ENCODE results near the gene MICU2. TPM values are rescaled to one million over a fixed set of nuclear protein-coding genes. Genes with fewer than 3 reads are reported as not detected.
A peak's percentile ranks its signal among the peaks of the same experiment; 100 is the strongest.
"Not testable (repeated sequence)": the region's sequence is repeated elsewhere in the genome, so short reads cannot be mapped to it uniquely, and the experiment has no call there.

The MICU2 gene
- total RNA-seq, 1 donor from 2014 or later = 13.2 TPM

DNA sequence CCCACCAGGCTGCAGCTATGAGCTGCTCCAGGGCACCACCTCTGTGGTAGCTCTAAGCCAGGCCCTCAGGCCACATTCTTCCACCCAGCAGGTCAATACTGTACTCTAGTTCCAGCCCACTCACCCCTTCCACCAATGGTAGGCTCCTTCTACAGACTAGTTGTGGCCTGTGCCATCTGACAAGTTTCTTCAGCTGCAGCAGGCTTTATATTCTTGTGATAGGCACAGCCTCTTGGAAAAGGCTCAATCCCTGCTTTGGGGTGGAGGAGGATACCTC is 8.5 kb downstream of the MICU2 start:
- DNase-seq (ENCODE audit: low spot score) (no peak), ATAC-seq (peak; percentile 19)

- ATAC-seq (peak; percentile 45), DNase-seq (ENCODE audit: low spot score) (no peak)
Measured at GRCh38 chr13:21594715-21595545, 9.0 kb downstream of the MICU2 start.

- not testable (repeated sequence) for DNase-seq (ENCODE audit: low spot score); ATAC-seq
Measured at GRCh38 chr13:21590665-21591456, 13.1 kb downstream of the MICU2 start.

GRCh38 chr13:21590231-21590630 is 13.7 kb downstream of the MICU2 start:
- no peak for ATAC-seq

DNA sequence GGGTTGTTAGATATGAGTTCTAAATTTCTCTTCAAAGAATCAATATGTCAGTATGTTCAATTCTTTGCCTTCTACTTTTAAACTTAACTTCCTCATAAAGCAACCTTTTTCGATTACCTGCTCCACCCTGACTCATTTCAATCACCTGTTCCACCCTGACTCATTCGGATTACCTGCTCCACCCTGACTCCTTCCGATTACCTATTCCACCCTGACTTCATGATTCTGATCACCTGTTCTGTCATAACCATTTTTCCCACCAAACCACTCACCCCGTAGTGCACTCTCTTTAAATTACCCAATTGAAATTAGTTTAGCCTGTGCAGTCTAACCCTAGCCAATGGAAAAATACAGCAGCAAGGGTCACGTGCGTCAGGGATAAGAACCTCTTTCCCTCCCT is 14.5 kb downstream of the MICU2 start:
- ATAC-seq; DNase-seq (ENCODE audit: low spot score): not testable (repeated sequence)

More at GRCh38 chr13:21590231-21590630, 13.7 kb downstream of the MICU2 start:
- no peak for DNase-seq (ENCODE audit: low spot score)

DNA sequence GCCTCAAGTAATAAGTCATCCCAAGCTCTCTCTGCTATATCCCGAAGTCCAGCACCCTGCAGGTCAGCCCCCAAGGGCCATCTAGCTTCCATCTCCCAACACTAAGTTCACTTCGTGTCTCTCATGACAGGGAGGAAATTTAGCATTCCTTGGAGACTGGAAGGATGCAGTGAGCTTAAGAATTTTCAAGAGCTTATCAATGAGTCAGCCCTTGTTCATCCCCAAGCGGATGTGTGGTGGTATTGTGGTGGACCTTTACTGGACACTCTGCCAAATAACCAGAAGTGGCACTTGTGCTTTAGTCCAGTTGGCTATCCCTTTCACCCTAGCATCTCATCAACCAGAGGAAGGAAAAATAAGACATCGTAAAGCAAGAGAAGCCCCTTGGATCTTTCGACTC is 15.6 kb downstream of the MICU2 start:
- not testable (repeated sequence) for ATAC-seq; DNase-seq (ENCODE audit: low spot score)

DNA sequence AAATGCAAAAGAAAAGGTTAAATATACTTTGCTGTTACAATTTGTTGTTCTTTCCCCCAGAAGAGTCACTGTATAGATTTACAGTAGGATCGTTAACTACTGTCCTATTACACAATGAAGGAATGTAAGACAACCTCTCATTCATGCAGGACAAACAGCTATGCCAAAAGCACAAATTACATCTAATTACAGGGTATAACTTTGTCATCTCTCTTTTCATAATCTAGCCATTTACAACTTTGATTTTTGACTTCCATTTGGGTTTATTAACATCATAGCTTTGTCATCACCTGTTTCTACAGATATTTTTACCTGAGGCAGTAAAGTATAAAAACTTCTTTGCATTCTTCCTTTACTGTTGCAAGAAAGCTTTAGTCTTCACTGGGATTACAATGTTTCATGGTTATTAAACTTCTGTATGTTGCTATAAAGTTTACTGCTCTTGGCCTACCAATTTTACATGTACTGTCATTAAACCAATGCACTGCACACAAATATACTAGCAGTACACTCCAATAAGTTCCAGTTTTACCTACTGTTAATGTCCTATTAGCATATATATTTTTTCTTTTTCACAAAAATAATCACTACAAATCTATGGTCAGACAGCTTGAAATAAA is 18.9 kb downstream of the MICU2 start:
- ATAC-seq (no peak), DNase-seq (ENCODE audit: low spot score) (no peak)

DNA sequence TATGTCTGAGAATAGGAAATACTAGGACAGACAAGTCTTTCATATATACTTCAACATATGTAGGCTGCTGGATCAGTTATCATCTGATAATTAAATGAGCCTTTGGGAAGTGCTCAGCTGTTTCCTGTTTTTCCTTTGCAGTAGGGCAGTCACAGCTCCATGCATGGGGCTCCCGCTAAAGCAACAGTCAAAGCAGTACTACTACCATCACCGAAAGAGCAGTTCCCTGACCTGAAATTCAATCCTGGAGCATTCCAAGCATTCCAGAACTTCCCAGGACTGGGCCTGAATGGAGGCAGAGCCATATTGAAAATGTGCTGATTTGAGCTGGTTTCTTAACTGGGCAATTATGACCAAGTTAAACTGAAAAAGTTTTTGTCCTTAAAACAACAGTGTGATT is 20.5 kb downstream of the MICU2 start:
- no peak for ATAC-seq

DNA sequence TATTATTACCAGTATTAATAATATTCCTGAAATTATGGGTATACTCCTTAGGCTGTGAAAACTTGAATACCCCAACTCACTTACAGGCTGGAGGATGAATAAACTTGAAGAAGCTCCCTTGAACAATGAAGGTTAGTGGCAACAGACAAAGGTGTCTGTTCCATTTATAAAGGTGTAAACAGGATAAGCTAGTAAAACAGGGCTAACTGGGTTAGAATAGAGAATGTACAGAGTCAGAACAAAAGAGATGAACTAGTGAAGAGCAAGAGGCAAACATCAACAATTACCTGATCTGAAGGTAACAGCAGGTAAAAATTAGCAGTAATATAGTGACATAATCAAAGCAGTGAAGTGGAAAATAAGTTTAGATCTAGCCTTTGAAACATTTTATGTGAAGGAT is 23.2 kb downstream of the MICU2 start:
- no peak for DNase-seq (ENCODE audit: low spot score)
- no peak for ATAC-seq

More for the DNA sequence above, 20.5 kb downstream of the MICU2 start:
- no peak for DNase-seq (ENCODE audit: low spot score)

GRCh38 chr13:21579754-21580316 is 24.1 kb downstream of the MICU2 start:
- ATAC-seq (no peak), DNase-seq (ENCODE audit: low spot score) (no peak)

- DNase-seq (ENCODE audit: low spot score) (no peak), ATAC-seq (no peak)
Measured at GRCh38 chr13:21578748-21579147, 25.2 kb downstream of the MICU2 start.

GRCh38 chr13:21576426-21576825 is 27.5 kb downstream of the MICU2 start:
- no peak for DNase-seq (ENCODE audit: low spot score)
- ATAC-seq = no peak

DNA sequence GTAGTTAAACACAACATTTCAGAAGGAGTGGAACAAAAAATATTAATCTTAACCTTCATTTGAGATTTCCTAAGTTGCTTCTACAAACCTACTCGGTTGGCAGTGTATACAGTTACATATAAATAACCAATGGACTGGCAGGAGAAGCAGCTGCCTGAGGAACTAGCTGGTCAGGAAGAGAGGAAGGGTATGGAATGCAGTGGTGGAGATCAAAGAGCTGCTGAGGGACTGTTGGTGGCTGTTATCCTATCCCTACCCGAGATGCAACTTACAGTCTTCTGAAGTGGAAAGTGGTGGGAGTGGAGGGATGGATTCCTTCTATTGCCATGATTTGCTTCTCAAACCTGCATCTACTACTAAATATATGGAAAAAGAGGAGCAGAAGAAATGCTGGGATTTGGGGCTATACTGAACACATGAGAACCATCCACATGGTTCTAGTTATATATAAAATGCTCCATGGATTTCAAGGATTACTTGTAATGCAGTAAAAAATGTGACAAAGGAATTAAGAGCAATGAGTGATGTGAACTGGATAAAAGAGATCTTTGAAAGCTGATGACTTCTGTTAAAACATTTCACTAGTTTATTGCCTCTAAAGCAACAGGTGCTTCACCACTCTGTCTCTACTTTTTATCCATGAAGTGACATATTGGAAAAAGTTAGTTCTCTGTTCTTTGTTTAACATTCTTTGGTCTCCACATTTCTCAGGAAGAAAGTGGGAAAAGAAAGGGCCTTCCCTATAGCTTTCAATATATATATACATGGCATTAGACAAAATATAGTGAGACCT is 29.9 kb downstream of the MICU2 start:
- DNase-seq (ENCODE audit: low spot score) = no peak
- no peak for ATAC-seq

GRCh38 chr13:21569686-21570085 is 34.3 kb downstream of the MICU2 start:
- DNase-seq (ENCODE audit: low spot score) (no peak), ATAC-seq (no peak)

DNA sequence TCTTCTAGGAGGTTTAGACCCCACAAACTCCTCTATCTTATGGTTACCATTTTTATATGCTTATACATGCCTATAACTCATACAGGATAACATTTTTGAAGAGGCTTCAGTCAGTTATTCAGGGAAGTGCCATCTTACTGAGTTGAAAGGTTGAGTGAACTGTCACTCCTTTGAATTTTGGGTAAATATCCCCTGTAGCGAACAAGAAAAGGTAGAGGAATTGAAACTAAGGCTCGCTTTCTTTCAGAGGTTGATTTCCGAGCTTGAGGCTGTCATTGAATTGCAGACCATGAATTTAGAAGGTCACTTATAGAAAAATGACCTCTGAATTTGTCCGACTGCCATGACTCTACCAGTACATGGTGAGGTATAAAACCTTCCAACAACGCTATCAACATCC is 35.1 kb downstream of the MICU2 start:
- ATAC-seq (no peak), DNase-seq (ENCODE audit: low spot score) (no peak)

GRCh38 chr13:21567714-21568113 is 36.3 kb downstream of the MICU2 start:
- DNase-seq (ENCODE audit: low spot score) = no peak

DNA sequence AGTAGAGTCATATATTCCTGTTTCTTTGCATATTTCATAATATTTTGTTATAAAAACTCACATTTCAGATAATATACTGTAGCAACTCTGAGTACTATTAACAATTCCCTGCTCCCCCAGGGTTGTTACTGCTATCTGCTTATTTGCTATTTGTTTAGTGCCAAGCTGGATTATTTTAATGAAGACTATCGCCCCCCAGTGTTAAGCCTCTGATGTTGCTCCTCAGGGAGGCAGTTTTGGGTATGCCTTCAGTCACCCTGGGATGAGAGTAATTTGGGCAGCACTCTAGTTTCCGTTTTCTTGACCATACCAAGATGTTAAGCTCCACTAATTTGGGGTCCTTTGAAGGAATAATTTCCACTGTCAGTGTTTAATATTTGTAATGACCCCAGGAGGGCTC is 46.0 kb downstream of the MICU2 start:
- ATAC-seq (peak; percentile 91), DNase-seq (ENCODE audit: low spot score) (no peak)

More at GRCh38 chr13:21567714-21568113, 36.3 kb downstream of the MICU2 start:
- no peak for ATAC-seq

- ATAC-seq = no peak
- no peak for DNase-seq (ENCODE audit: low spot score)
Measured at GRCh38 chr13:21556051-21556450, 47.9 kb downstream of the MICU2 start.

GRCh38 chr13:21553261-21553660 is 50.7 kb downstream of the MICU2 start:
- not testable (repeated sequence) for DNase-seq (ENCODE audit: low spot score); ATAC-seq

DNA sequence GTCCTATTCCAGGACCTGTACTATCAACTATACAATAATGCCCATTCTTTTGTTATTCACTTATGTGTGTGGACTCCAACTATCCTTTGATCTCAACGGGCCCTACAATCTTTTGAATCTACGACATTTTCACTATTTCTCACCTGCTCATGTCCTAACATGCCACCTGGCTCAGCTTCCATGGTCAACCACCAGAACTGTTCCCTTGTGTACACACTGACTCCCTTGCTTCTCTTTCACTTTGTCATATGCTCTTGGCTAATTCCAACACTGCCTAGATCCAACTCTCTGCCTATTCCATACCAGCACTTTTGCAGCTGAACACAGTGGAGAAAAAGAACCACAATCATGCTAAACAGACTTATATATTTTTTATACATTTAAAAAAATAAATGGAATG is 53.1 kb downstream of the MICU2 start:
- DNase-seq (ENCODE audit: low spot score) = no peak
- peak; percentile 84 for ATAC-seq

DNA sequence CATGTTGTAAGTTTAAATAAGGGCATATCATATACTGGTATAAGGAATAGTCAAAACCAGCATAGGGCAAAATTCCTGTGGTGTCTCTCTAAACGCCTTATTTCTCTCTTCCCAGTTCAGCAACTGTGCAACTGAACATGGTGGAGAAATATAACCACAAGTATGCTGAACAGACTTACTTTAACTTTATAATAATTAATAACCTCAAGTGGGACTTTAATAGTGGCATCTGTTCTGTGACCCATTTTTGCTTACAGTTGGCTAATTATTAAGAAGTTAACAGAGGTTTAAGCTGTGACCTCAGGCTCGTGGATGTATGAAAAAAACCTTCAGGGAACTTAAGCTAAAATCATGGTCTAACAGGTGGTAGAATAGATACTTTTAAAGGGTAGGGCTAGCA is 54.3 kb downstream of the MICU2 start:
- ATAC-seq = no peak
- DNase-seq (ENCODE audit: low spot score) = no peak

All from left lobe of liver (tissue), 2 donors.